GM12873 (cell line): ENCODE data around the gene PRKN.

Experiments used
- TF ChIP-seq, protein P1 (sequence below): IDR thresholded peaks from 2 replicates; pipeline ENCODE4 v1.5.1; 2012; ENCODE audit warnings: low read depth, mild to moderate bottlenecking, moderate library complexity, low read length, control low read depth; ENCODE audit not compliant: insufficient read depth; ENCODE audit errors: missing control alignments

Gene PRKN

GRCh38 chr6:162156146-162156545 lies 571.4 kb downstream of the PRKN start:
- TF ChIP-seq, protein P1, sequence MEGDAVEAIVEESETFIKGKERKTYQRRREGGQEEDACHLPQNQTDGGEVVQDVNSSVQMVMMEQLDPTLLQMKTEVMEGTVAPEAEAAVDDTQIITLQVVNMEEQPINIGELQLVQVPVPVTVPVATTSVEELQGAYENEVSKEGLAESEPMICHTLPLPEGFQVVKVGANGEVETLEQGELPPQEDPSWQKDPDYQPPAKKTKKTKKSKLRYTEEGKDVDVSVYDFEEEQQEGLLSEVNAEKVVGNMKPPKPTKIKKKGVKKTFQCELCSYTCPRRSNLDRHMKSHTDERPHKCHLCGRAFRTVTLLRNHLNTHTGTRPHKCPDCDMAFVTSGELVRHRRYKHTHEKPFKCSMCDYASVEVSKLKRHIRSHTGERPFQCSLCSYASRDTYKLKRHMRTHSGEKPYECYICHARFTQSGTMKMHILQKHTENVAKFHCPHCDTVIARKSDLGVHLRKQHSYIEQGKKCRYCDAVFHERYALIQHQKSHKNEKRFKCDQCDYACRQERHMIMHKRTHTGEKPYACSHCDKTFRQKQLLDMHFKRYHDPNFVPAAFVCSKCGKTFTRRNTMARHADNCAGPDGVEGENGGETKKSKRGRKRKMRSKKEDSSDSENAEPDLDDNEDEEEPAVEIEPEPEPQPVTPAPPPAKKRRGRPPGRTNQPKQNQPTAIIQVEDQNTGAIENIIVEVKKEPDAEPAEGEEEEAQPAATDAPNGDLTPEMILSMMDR, result no peak

DNA sequence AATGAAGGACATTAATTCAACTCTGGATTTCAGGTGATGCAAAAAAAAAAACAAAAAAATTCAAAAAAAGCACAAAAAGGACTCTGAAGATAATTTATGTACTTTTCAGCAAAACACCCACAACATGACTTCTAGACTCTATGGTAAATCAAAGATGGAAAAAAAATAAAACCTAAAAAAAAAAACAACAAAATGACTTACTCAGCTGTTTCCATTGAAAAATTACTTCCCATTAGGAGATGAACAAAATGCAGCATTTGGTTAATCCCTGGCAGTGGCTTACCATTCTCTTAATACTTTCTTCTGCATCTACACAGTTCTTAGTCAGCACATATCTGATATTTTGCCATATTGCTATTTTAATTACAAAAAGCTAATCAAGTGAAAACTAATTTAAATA lies 572.6 kb downstream of the PRKN start:
- TF ChIP-seq, protein P1, result no peak

DNA sequence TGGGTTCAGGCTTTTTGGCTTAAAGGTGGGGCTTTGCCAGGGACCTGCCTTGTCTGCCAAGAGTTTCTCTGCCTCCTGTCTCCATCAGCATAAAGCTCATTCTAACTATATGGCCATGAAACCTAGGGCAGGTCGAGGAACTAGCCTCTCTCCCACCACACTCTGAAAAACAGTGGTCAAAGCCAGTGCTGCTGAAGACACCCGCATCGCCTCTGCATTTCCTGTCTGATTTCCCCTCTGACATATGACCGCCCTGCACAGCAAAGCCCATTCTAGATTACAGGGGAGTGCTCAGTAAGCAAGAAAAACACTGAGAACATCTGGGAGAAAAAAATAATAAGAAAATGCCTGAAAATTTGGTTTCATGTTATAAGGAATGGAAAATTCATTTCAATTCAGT lies 573.6 kb downstream of the PRKN start:
- TF ChIP-seq, protein P1, result no peak

DNA sequence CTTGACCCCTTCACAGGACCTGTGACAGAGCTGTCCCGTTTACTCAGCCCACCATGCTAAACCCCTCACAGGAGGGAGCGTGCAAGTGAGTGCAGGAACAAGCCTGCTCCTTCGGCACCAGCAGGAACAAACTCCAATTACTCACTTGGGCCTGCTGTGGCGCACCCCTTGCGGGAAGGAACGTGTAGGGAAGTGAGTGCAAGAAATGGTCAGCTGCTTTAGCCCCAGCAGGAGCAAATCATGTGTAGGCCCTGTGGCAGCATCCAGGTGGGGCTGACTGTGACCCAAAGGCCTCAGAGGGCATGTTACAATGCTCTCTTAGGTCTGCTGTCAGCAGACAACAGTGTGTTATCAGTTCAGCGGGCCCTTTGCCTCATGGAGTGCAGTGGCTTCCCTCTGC lies 574.4 kb downstream of the PRKN start:
- TF ChIP-seq, protein P1, result no peak

- TF ChIP-seq, protein P1, result no peak
Observed at GRCh38 chr6:162151021-162151665, 576.4 kb downstream of the PRKN start.

DNA sequence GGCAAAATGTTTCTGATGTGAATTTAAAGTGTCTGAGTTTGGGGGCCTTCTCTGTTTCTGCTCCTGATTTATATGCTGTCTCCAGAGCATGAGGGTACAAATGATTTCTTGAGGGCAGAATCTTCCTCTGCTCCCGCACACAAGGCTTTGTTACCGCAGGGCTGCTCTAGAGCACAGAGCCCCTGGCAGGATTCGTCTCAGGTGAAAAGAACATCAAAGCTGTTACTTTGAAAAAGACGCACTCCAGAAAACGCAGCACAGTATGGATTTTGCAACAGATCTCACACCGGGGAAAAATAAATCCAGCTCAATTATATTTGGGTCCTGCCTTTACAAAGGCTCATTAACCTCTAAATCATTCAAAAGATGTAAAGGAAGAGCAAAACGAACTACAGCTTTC lies 577.3 kb downstream of the PRKN start:
- TF ChIP-seq, protein P1, result no peak

DNA sequence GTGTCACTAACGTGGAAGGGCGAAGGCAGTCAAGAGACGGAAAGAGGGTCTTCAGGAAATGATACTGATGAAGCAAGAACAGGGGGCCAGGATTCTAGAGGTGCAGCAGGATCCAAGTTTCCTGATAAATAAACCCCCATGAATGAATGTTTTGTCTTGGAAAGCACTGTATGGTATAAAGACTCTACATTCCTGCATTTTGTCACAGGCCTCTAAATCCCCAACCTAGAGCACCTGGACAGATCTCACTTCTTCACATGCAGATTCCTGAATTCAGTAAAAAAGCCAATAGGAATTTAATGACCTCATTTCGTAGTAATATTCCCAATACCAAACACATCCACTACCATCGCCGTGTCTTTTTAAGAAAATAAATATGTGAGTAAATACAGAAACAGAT lies 577.8 kb downstream of the PRKN start:
- TF ChIP-seq, protein P1, result no peak

DNA sequence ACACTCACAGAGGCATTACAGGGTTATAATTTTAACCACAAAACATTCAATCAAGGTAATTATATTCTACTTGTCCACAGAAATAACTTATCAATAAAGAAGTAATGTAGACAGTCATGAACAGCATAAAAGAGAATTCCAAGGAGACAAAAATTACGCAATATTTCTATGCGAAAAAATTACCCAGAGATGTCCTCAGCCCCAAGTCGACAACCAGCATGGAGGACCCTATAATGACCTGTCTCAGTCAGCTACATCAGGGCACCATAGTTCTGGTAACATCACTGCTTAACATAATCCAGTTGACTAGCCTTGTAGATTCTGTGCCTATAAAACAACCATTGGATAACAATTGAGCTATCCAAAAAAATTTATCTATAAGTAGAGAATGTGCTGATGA lies 579.8 kb downstream of the PRKN start:
- TF ChIP-seq, protein P1, result no peak
